ENCODE data around the gene STUM.

The STUM gene

GRCh38 chr1:226518375-226518774 is 30.2 kb upstream of the STUM start:
- no peak overlapping the region for H3K4me3 ChIP-seq (ENCODE audit: low read length)
- no peak for TF ChIP-seq CTCF (conservative IDR thresholded peaks at IDR 0.05; ENCODE audit: low read depth, low read length)
- no peak for DNase-seq (ENCODE audit: low read depth)

GRCh38 chr1:226519135-226519534 is 29.4 kb upstream of the STUM start:
- DNase-seq (ENCODE audit: low read depth) = no peak
- no peak for TF ChIP-seq CTCF (conservative IDR thresholded peaks at IDR 0.05; ENCODE audit: low read depth, low read length)
- H3K4me3 ChIP-seq (ENCODE audit: low read length) = no peak overlapping the region

GRCh38 chr1:226519716-226520598 is 28.6 kb upstream of the STUM start:
- no peak overlapping the region for H3K4me3 ChIP-seq (ENCODE audit: low read length)
- DNase-seq (ENCODE audit: low read depth) = no peak
- no peak for TF ChIP-seq CTCF (conservative IDR thresholded peaks at IDR 0.05; ENCODE audit: low read depth, low read length)

- DNase-seq (ENCODE audit: low read depth) = no peak
- no peak overlapping the region for H3K4me3 ChIP-seq (ENCODE audit: low read length)
- no peak for TF ChIP-seq CTCF (conservative IDR thresholded peaks at IDR 0.05; ENCODE audit: low read depth, low read length)
Observed at GRCh38 chr1:226520640-226521355, 27.8 kb upstream of the STUM start.

GRCh38 chr1:226523646-226524406 is 24.7 kb upstream of the STUM start:
- no peak overlapping the region for H3K4me3 ChIP-seq (ENCODE audit: low read length)
- no peak for TF ChIP-seq CTCF (conservative IDR thresholded peaks at IDR 0.05; ENCODE audit: low read depth, low read length)
- DNase-seq (ENCODE audit: low read depth) = no peak

GRCh38 chr1:226524547-226524946 is 24.0 kb upstream of the STUM start:
- no peak for DNase-seq (ENCODE audit: low read depth)
- no peak for TF ChIP-seq CTCF (conservative IDR thresholded peaks at IDR 0.05; ENCODE audit: low read depth, low read length)
- no peak overlapping the region for H3K4me3 ChIP-seq (ENCODE audit: low read length)
